K562 (cell line): ENCODE measurements around the gene NAA40. TPM values are rescaled to one million over a fixed set of nuclear protein-coding genes. Genes with fewer than 3 reads are reported as not detected.

ENCODE experiments used
- ATAC-seq: fragments of 200-7000 bp; cut with Tn5 transposase; 3 replicates; pipeline ENCODE4 v1.9.1; 2020; ENCODE audit warnings: moderate library complexity
- BruUV-seq: library from RNA; stranded (reverse); fragments of 400-500 nt; replicated peaks from 2 replicates; lab custom pipeline; 2021; lab: Mats Ljungman, UMichigan
- CTCF ChIA-PET: fragments of 300-600 bp; formaldehyde crosslinking; extraction: SDS; loops from one replicate; lab custom pipeline; 2021; ENCODE audit warnings: low intra/inter-chr PET ratio; lab: Yijun Ruan, JAX
- POLR2A ChIA-PET: fragments of 300-600, 350-650 bp; sonication (Branson Sonifier 250); formaldehyde crosslinking; extraction: SDS; loops from one replicate; lab custom pipeline; 2021; ENCODE audit warnings: antibody characterized with exemption, inconsistent platforms; lab: Yijun Ruan, JAX
- DNase-seq, 4 experiments: peaks; one replicate each; pipeline versions ENCODE4 v3.0.0 to v3.0.0-alpha.2; 2011 to 2018; ENCODE audit warnings: low spot score in 3 of 4, mixed read lengths in 3 of 4; ENCODE audit errors: extremely low read depth in 1 of 4
- FAIRE-seq: peaks from 2 replicates; lab custom pipeline; 2011; peaks lifted over from hg19 to GRCh38; lab: Jason Lieb, UNC
- H2AFZ ChIP-seq: 2 replicates; pipeline ENCODE4 v1.6.0; 2011; ENCODE audit warnings: low read depth, low read length, control low read depth, inconsistent platforms
- H3K27ac ChIP-seq: fragments of 200-600 bp; 3 replicates; pipeline ENCODE4 v1.8.0; 2011; ENCODE audit warnings: low read depth, mild to moderate bottlenecking, control low read depth, inconsistent platforms, low read length, moderate library complexity, mixed read lengths; ENCODE audit errors: extremely low read depth
- H3K27me3 ChIP-seq, 2 experiments: fragments of 300-600 bp in 1 of 2; 2 replicates in 1 of 2; 3 replicates in 1 of 2; pipeline versions ENCODE4 v1.6.0 to v1.8.0; 2011; ENCODE audit warnings: inconsistent platforms in 2 of 2, low read length in 2 of 2, mild to moderate bottlenecking in 1 of 2, mixed read lengths in 1 of 2, moderate library complexity in 1 of 2; ENCODE audit not compliant: control insufficient read depth in 2 of 2, insufficient read depth in 2 of 2
- H3K36me3 ChIP-seq: fragments of 300-600 bp; 3 replicates; pipeline ENCODE4 v1.8.0; 2011; ENCODE audit warnings: mild to moderate bottlenecking, low read length, inconsistent platforms; ENCODE audit not compliant: control insufficient read depth, insufficient read depth
- H3K4me1 ChIP-seq, 2 experiments: fragments of 200-600 bp in 1 of 2; replicated peaks in 1 of 2; 2 replicates in 1 of 2; 3 replicates in 1 of 2; pipeline versions ENCODE4 v1.5.1 to v1.8.0; 2011; ENCODE audit warnings: inconsistent platforms in 2 of 2, low read length in 2 of 2, mild to moderate bottlenecking in 1 of 2, mixed read lengths in 1 of 2, moderate library complexity in 1 of 2; ENCODE audit not compliant: control insufficient read depth in 2 of 2, insufficient read depth in 2 of 2
- H3K4me2 ChIP-seq: 2 replicates; pipeline ENCODE4 v1.6.1; 2011; ENCODE audit warnings: low read length, control low read depth, inconsistent platforms, mixed read lengths; ENCODE audit not compliant: insufficient read depth
- H3K4me3 ChIP-seq: fragments of 200-600 bp; sonication (generic), shearing (Covaris generic); 2 replicates; pipeline ENCODE4 v1.5.1; 2016; ENCODE audit warnings: control low read depth, inconsistent platforms
- H3K79me2 ChIP-seq: fragments of 200-600 bp; 3 replicates; pipeline ENCODE4 v1.8.0; 2011; ENCODE audit warnings: low read length, inconsistent platforms; ENCODE audit not compliant: control insufficient read depth, insufficient read depth
- H3K9ac ChIP-seq, 2 experiments: 2 replicates each; pipeline versions ENCODE4 v1.6.0 to v1.6.1; 2011; ENCODE audit warnings: low read depth in 2 of 2, low read length in 2 of 2, control low read depth in 1 of 2, inconsistent platforms in 1 of 2, mild to moderate bottlenecking in 1 of 2, mixed read lengths in 1 of 2; ENCODE audit not compliant: insufficient read depth in 1 of 2
- H3K9me1 ChIP-seq: one replicate; pipeline ENCODE4 v1.6.0; 2011; ENCODE audit warnings: inconsistent platforms, mild to moderate bottlenecking, low read length, moderate library complexity; ENCODE audit not compliant: control insufficient read depth, insufficient read depth
- H3K9me3 ChIP-seq: replicated peaks from 2 replicates; pipeline ENCODE4 v1.5.1; 2011; ENCODE audit warnings: low read depth, low read length, inconsistent platforms; ENCODE audit not compliant: control insufficient read depth, insufficient read depth
- H4K20me1 ChIP-seq: replicated peaks from 2 replicates; pipeline ENCODE4 v1.6.1; 2011; ENCODE audit warnings: low read length, inconsistent platforms, mixed read lengths; ENCODE audit not compliant: control insufficient read depth, insufficient read depth
- ADNP ChIP-seq: fragments of 200-800 bp; sonication (Bioruptor generic); IDR thresholded peaks from 2 replicates; pipeline ENCODE4 v1.6.1; 2016; ENCODE audit warnings: missing genetic modification characterization, missing compliant biosample characterization
- ATF3 ChIP-seq, 2 experiments: fragments of 450-650 bp in 1 of 2; sonication (generic) in 1 of 2; formaldehyde crosslinking in 1 of 2; IDR thresholded peaks in 1 of 2; conservative IDR thresholded peaks in 1 of 2; 2 replicates each; pipeline versions ENCODE4 v1.6.1 to v1.8.1; 2016 to 2023; ENCODE audit warnings: mild to moderate bottlenecking in 2 of 2, moderate library complexity in 2 of 2, inconsistent platforms in 1 of 2, missing genetic modification reagents in 1 of 2
- CEBPG ChIP-seq, 3 experiments: fragments of 200-800 bp in 1 of 3; sonication (Bioruptor generic) in 1 of 3; sonication (generic) in 1 of 3; formaldehyde crosslinking in 1 of 3; IDR thresholded peaks in 2 of 3; conservative IDR thresholded peaks in 1 of 3; 2 replicates each; pipeline versions ENCODE4 v1.6.1 to v1.8.0; 2016 to 2022; ENCODE audit warnings: missing compliant biosample characterization in 2 of 3, missing genetic modification characterization in 2 of 3, mild to moderate bottlenecking in 1 of 3, missing genetic modification reagents in 1 of 3
- DMBX1 ChIP-seq: fragments of 250-450 bp; sonication (Bioruptor Pico); IDR thresholded peaks from 2 replicates; pipeline ENCODE4 v1.8.0; 2022; ENCODE audit warnings: inconsistent platforms, mild to moderate bottlenecking, moderate library complexity, borderline replicate concordance
- FOSL1 ChIP-seq: fragments of 200-800 bp; sonication (Bioruptor generic); conservative IDR thresholded peaks from 2 replicates; pipeline ENCODE4 v1.6.1; 2016; ENCODE audit warnings: missing genetic modification characterization, missing compliant biosample characterization
- HDAC1 ChIP-seq, 2 experiments: fragments of 450-650 bp; IDR thresholded peaks; 2 replicates each; pipeline ENCODE4 v1.6.1; 2016 to 2017; ENCODE audit warnings: inconsistent platforms in 1 of 2, mild to moderate bottlenecking in 1 of 2, moderate library complexity in 1 of 2
- HMBOX1 ChIP-seq: sonication (generic); IDR thresholded peaks from 2 replicates; pipeline ENCODE4 v1.6.1; 2016
- HOXB6 ChIP-seq: fragments of 250-450 bp; sonication (Bioruptor Pico); IDR thresholded peaks from 2 replicates; pipeline ENCODE4 v1.5.1; 2022; ENCODE audit warnings: mild to moderate bottlenecking, borderline replicate concordance
- ILF3 ChIP-seq: fragments of 450-650 bp; IDR thresholded peaks from 2 replicates; pipeline ENCODE4 v1.6.1; 2018; ENCODE audit warnings: antibody characterized with exemption, mild to moderate bottlenecking, moderate library complexity, borderline replicate concordance
- KAT7 ChIP-seq: sonication (generic); formaldehyde crosslinking; IDR thresholded peaks from 2 replicates; pipeline ENCODE4 v1.8.0; 2022; ENCODE audit warnings: missing genetic modification reagents, mild to moderate bottlenecking, borderline replicate concordance
- KLF6 ChIP-seq: fragments of 250-450 bp; sonication (Bioruptor Pico); IDR thresholded peaks from 2 replicates; pipeline ENCODE4 v1.4.0; 2020; ENCODE audit warnings: mild to moderate bottlenecking, moderate library complexity, borderline replicate concordance
- MAFG ChIP-seq: fragments of 450-650 bp; conservative IDR thresholded peaks from 2 replicates; pipeline ENCODE4 v1.6.1; 2016; ENCODE audit warnings: missing genetic modification characterization, missing compliant biosample characterization
- NBN ChIP-seq: fragments of 450-650 bp; IDR thresholded peaks from 2 replicates; pipeline ENCODE4 v1.6.1; 2016; ENCODE audit warnings: low read depth, mild to moderate bottlenecking
- PYGO2 ChIP-seq: fragments of 450-650 bp; IDR thresholded peaks from 2 replicates; pipeline ENCODE4 v1.6.1; 2016; ENCODE audit warnings: mild to moderate bottlenecking, missing genetic modification characterization, moderate library complexity, missing compliant biosample characterization
- ZFP30 ChIP-seq: fragments of 250-450 bp; sonication (Bioruptor Pico); IDR thresholded peaks from 2 replicates; pipeline ENCODE4 v1.8.0; 2022; ENCODE audit warnings: moderate library complexity, mild to moderate bottlenecking, inconsistent platforms, borderline replicate concordance
- ZNF124 ChIP-seq: sonication (generic); formaldehyde crosslinking; IDR thresholded peaks from 2 replicates; pipeline ENCODE4 v1.8.1; 2022; ENCODE audit warnings: missing genetic modification reagents
- ZNF143 ChIP-seq: sonication (generic); formaldehyde crosslinking; IDR thresholded peaks from 2 replicates; pipeline ENCODE4 v1.9.0; 2022; ENCODE audit warnings: mild to moderate bottlenecking, missing genetic modification reagents
- WGBS: fragments of 100-300 bp; shearing (Covaris generic); methylation state at CpG from one replicate; pipeline ENCODE4 v1.1.6; 2016; ENCODE audit warnings: low coverage, mixed read lengths; ENCODE audit not compliant: insufficient coverage; ENCODE audit errors: missing lambda C conversion rate; 5-methylcytosine and 5-hydroxymethylcytosine counted together
- in situ Hi-C: fragments of 300-500 bp; cut with MboI; formaldehyde crosslinking; loops from 4 replicates; pipeline ENCODE4 v1.15.0; 2018; ENCODE audit warnings: inconsistent platforms, mixed read lengths
- intact Hi-C: fragments of 100-400 bp; cut with micrococcal nuclease; formaldehyde crosslinking; loops from 2 replicates; pipeline ENCODE4 v1.14.2; 2022
- polyA plus RNA-seq, 8 experiments: library from polyadenylated mRNA; depleted of rRNA in 4 of 8; stranded (reverse) in 5 of 8; unstranded in 3 of 8; fragments of >200 nt; fragmentation: Nextera tagmentation in 2 of 8; fragmentation: Illumina TruSeq in 1 of 8; extraction: Ambion mirVana in 2 of 8; extraction: Trizol in 1 of 8; gene quantifications; 2 replicates each; pipeline versions ENCODE4 v1.2.1 to v1.2.3, GENCODE V29; 2011 to 2014; ENCODE audit warnings: inconsistent platforms in 1 of 8, missing spikeins in 1 of 8
- total RNA-seq, 7 experiments: library from RNA; depleted of rRNA in 6 of 7; stranded (reverse); fragments of >200 nt in 6 of 7; fragmentation: Illumina TruSeq in 2 of 7; extraction: Trizol in 2 of 7; gene quantifications; 2 replicates each; pipeline versions ENCODE4 v1.2.1 to v1.2.3, GENCODE V29; 2011 to 2021; ENCODE audit warnings: low replicate concordance in 1 of 7
- TF ChIP-seq, protein P1 (sequence below): sonication (generic); formaldehyde crosslinking; IDR thresholded peaks from 2 replicates; pipeline ENCODE4 v1.8.0; 2022; ENCODE audit warnings: mild to moderate bottlenecking, missing genetic modification reagents
- TF ChIP-seq, protein P2 (sequence below): sonication (generic); formaldehyde crosslinking; IDR thresholded peaks from 2 replicates; pipeline ENCODE4 v1.5.0; 2020; ENCODE audit warnings: missing genetic modification reagents

The NAA40 gene
- total and polyA plus RNA-seq, 9 of the 15 experiments (the other 6 are each of a cell fraction or from before 2014, with no cell fraction given): 6.2 to 39.0 (median 23.1) TPM

- H3K4me2 ChIP-seq: no peak overlapping the region
- WGBS: 50% methylated on average over 4 of the region's 4 CpGs
- no peak overlapping the region for H3K27ac ChIP-seq
- ChIA-PET POLR2A (interaction anchor here (0.9 kb wide), 1 partner anchor 10 kb away, joined by 3 read pairs; no protein-coding TSS in a partner anchor), CTCF (no interaction called here)
- no peaks in the 10 kb centered on the region for H3K27me3 ChIP-seq
- H3K4me3 ChIP-seq: no peak overlapping the region
- H3K9me1 ChIP-seq: peaks cover 16% of the 10 kb centered on the region
- DNase-seq: peak in 1 of 4 experiments; percentile 29
- peaks cover 16% of the 10 kb centered on the region; the same call in 2 of the 3 replicates for H3K36me3 ChIP-seq
- FAIRE-seq: peak; percentile 77
- intact Hi-C loops: loop anchor here (10.0 kb wide), 2 partner anchors 90 to 140 kb away; no protein-coding TSS in a partner anchor
- in situ Hi-C loops: no loop called here
- H3K4me1 ChIP-seq: peaks cover 16 to 74% of the 10 kb centered on the region in 2 experiments
- H3K9me3 ChIP-seq: no peaks in the 10 kb centered on the region
- no peak for ATAC-seq
- peaks cover 49% of the 10 kb centered on the region for H4K20me1 ChIP-seq
- no peak overlapping the region for H3K9ac ChIP-seq
- H2AFZ ChIP-seq: no peak overlapping the region
- H3K79me2 ChIP-seq: no peaks in the 10 kb centered on the region
- no TSS peak for BruUV-seq
- TF ChIP-seq CEBPG (CRISPR knock-in tag; IDR thresholded peaks at IDR 0.05) (no peak), CEBPG (tag; conservative IDR thresholded peaks at IDR 0.05 in 1 of 2, IDR thresholded peaks at IDR 0.05 in 1 of 2) (no peak), ZFP30 (CRISPR knock-in tag) (no peak), HMBOX1 (no peak), FOSL1 (tag) (peak; percentile 55; the same call in 1 of the 2 replicates), ZNF143 (CRISPR knock-in tag) (no peak), KLF6 (CRISPR knock-in tag) (no peak), KAT7 (no peak), HOXB6 (CRISPR knock-in tag) (no peak), ILF3 (no peak), ZNF124 (no peak), DMBX1 (CRISPR knock-in tag) (no peak), PYGO2 (tag) (no peak), MAFG (tag) (no peak), ATF3 (IDR thresholded peaks at IDR 0.05) (peak; percentile 80), ATF3 (CRISPR knock-in tag; conservative IDR thresholded peaks at IDR 0.05) (no peak), ADNP (tag) (peak; percentile 81), NBN (no peak), HDAC1 (IDR thresholded peaks at IDR 0.05) (peak in 1 of 2 experiments; percentile 11; a peak in 1 of 4 replicates)
- TF ChIP-seq, protein P1, sequence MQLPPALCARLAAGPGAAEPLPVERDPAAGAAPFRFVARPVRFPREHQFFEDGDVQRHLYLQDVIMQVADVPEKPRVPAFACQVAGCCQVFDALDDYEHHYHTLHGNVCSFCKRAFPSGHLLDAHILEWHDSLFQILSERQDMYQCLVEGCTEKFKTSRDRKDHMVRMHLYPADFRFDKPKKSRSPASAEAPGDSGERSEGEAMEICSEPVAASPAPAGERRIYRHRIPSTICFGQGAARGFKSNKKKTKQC: no peak
- TF ChIP-seq, protein P2, sequence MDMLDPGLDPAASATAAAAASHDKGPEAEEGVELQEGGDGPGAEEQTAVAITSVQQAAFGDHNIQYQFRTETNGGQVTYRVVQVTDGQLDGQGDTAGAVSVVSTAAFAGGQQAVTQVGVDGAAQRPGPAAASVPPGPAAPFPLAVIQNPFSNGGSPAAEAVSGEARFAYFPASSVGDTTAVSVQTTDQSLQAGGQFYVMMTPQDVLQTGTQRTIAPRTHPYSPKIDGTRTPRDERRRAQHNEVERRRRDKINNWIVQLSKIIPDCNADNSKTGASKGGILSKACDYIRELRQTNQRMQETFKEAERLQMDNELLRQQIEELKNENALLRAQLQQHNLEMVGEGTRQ (CRISPR knock-in tag): no peak
These were observed 65.8 kb downstream of the NAA40 start for GRCh38 chr11:64004590-64004984.
